Glomerular endothelial cell (primary cell): ENCODE measurements around the gene DDOST. TPM values are rescaled to one million over a fixed set of nuclear protein-coding genes. Genes with fewer than 3 reads are reported as not detected.
"Not testable (repeated sequence)": the region's sequence is repeated elsewhere in the genome, so short reads cannot be mapped to it uniquely, and the experiment has no call there.

ENCODE experiments used
- DNase-seq: peaks from one replicate; pipeline ENCODE4 v3.0.0-alpha.2; 2011; ENCODE audit warnings: low read depth, low spot score; ENCODE audit errors: extremely low read depth
- total RNA-seq: library from RNA; depleted of rRNA; stranded (reverse); fragments of >200 nt; gene quantifications from 2 replicates; pipeline ENCODE4 v1.2.3, GENCODE V29; 2015

Gene DDOST
- total RNA-seq, 1 donor from 2014 or later: 344 TPM

- no peak for DNase-seq
Measured at GRCh38 chr1:20693623-20694022, 32.5 kb upstream of the DDOST start.

- DNase-seq: no peak
Measured at GRCh38 chr1:20691872-20692271, 30.7 kb upstream of the DDOST start.

- DNase-seq: no peak
Measured at GRCh38 chr1:20689645-20690056, 28.5 kb upstream of the DDOST start.

GRCh38 chr1:20686883-20687725 is 25.9 kb upstream of the DDOST start:
- DNase-seq: no peak

- no peak for DNase-seq
Measured at GRCh38 chr1:20685741-20686140, 24.6 kb upstream of the DDOST start.

GRCh38 chr1:20685099-20685662 is 24.0 kb upstream of the DDOST start:
- no peak for DNase-seq

GRCh38 chr1:20684651-20685050 is 23.5 kb upstream of the DDOST start:
- no peak for DNase-seq

- DNase-seq: no peak
Measured at GRCh38 chr1:20684050-20684620, 23.0 kb upstream of the DDOST start.

GRCh38 chr1:20683614-20684013 is 22.4 kb upstream of the DDOST start:
- no peak for DNase-seq

- no peak for DNase-seq
Measured at GRCh38 chr1:20682571-20683236, 21.5 kb upstream of the DDOST start.

- DNase-seq: no peak
Measured at GRCh38 chr1:20681999-20682398, 20.8 kb upstream of the DDOST start.

- DNase-seq: no peak
Measured at GRCh38 chr1:20680269-20680668, 19.1 kb upstream of the DDOST start.

- DNase-seq: no peak
Measured at GRCh38 chr1:20678599-20678998, 17.4 kb upstream of the DDOST start.

GRCh38 chr1:20673626-20674025 is 12.5 kb upstream of the DDOST start:
- DNase-seq: not testable (repeated sequence)

- DNase-seq: no peak
Measured at GRCh38 chr1:20672265-20672632, 11.1 kb upstream of the DDOST start.

GRCh38 chr1:20670936-20671335 is 9.8 kb upstream of the DDOST start:
- DNase-seq: no peak

GRCh38 chr1:20668581-20668980 is 7.4 kb upstream of the DDOST start:
- DNase-seq: no peak

- no peak for DNase-seq
Measured at GRCh38 chr1:20666804-20667203, 5.6 kb upstream of the DDOST start.

- no peak for DNase-seq
Measured at GRCh38 chr1:20666146-20666545, 5.0 kb upstream of the DDOST start.

- DNase-seq: no peak
Measured at GRCh38 chr1:20665726-20666125, 4.6 kb upstream of the DDOST start.

- DNase-seq: no peak
Measured at GRCh38 chr1:20663969-20664715, 3.0 kb upstream of the DDOST start.
